ENCODE measurements around the gene MYH11.
"Not testable (repeated sequence)": the region's sequence is repeated elsewhere in the genome, so short reads cannot be mapped to it uniquely, and the experiment has no call there.

MYH11 gene

DNA sequence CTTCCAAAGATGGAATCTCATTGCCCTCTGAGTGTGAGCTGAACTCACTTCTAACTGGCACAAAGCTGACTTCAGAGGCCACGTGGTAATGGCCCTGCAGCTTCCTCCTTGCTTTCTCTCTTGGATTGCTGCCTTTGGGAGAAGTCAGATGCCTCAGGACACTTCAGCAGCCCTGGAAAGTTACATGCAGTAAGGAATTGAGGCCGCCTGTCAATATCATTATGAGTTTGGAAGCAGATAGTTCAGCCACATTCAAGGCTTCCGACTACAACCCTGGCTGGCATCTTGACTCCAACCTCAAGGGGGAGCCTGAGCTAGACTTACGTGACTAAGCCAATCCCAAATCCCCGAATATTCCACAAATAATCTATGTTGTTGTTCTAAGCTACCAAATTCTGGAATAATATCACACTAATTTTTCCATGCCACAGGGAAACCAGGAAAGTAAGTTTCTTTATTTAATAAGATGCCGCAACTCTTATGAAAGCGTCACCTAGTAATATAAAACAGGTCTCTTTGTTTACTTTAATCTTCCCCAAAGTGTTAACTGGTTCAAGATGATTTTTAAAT is 18.0 kb upstream of the MYH11 start:
- no peak for DNase-seq

DNA sequence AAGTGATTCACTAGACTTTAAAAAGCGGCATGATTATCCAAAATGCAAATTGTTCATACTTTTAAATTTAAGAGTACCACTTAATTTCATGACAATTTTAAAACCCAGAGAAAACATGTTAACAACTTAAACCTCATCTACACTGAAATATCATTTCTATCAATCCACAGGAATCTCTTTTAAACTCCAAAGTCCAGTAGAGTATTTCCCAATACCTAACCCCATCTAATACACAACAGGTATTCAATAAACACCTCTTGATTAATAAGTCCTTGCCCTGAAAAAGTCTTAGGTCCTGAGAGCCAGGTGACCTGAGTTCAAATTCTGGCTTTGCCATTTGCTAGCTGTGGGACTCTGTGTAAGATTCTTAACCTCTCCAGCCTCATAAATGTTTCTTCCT is 16.9 kb upstream of the MYH11 start:
- no peak for DNase-seq

DNA sequence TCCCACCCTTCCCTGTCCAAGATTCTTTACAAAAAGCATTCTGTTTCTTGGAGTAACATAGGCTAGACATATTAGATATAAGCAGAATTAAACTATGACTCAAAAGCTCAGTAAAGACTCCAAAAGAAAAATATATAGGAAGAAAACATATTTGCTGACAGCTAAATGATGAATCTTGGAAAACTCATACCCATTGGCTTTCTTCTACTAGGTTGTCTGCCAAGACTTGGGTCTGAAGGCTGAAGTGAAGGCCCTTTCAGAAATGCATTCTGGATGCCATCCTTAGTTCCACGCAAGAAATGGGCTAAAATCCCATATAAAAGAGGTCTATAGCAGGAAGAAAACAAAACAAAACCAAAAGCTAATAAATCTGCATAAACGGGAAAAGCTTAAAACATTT is 16.5 kb upstream of the MYH11 start:
- DNase-seq: no peak

DNA sequence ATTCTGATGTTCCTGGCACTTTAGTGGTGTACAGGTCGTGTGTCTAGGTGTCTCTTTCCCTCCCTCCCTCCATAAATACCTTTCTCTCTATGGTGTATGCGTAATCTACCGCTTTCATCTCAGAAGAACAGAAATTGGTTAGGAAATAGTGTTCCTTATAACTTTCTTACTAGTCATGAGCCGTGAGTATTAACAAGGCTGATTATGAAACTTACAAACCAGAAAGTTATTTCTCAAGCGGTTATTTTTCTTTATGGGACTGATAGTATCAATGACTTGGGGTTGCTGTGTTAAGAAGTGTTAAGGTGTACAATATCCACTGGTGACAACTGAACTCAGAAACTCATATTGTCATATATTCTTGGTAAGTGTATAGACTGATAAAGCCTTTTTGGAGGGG is 13.2 kb upstream of the MYH11 start:
- no peak for DNase-seq

DNA sequence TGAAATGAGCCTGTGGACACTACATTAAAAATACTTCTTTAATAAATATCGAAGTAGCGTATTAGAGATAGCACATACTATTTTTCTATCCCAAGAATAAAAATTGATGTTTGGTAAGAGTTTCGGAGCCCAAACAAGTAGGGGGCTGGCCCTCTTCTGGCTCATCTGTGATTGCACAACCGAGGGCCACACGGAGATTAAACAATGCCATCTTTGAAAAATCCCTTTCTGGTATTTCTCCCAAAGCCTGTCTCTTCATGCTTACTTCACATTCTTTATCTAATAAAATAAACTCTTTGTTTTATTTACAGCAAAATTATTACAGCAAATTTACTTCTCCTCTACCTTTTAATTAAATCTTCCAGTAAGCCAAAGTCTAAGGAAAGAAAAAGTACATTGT is 9.6 kb upstream of the MYH11 start:
- DNase-seq: no peak

GRCh38 chr16:15865742-15866141 is 8.9 kb upstream of the MYH11 start:
- DNase-seq: no peak

DNA sequence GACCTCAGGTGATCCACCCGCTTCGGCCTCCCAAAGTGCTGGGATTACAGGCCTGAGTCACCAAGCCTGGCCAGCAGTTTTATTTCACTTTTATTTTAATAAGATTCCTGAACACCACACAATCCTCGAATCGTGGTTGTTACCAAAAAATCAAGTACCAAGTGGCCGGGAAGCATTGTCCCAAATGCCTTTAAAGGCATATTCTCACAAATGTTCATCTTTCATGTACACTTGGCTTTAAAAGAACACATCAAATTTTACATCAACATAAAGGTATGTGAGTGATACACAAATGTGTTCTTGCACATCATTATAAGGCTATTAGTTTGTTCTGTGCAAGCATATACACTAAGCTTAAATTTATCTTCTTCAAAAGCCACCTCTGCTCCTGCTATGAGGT is 8.1 kb upstream of the MYH11 start:
- no peak for DNase-seq

GRCh38 chr16:15861996-15862395 is 5.2 kb upstream of the MYH11 start:
- DNase-seq: no peak

GRCh38 chr16:15858921-15859668 is 2.3 kb upstream of the MYH11 start:
- no peak for DNase-seq

- DNase-seq: no peak
Observed at GRCh38 chr16:15857724-15858560, 1.1 kb upstream of the MYH11 start.

GRCh38 chr16:15856182-15856581 is 646 bp downstream of the MYH11 start:
- DNase-seq: no peak

DNA sequence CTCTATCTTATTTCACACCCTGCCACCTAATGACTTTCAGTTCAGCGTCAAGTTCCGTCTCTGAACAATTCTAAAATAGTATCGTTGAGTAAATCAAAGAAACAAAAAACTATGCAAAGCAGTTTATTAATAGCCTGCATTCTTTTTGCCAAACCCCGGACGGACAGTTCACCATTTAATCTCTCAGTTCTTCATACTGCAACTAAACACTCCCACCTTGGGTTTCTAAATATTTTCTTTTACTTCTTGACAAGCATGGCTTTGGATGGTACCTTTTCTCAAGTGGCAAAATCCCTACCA is 1.2 kb downstream of the MYH11 start:
- DNase-seq: no peak

DNA sequence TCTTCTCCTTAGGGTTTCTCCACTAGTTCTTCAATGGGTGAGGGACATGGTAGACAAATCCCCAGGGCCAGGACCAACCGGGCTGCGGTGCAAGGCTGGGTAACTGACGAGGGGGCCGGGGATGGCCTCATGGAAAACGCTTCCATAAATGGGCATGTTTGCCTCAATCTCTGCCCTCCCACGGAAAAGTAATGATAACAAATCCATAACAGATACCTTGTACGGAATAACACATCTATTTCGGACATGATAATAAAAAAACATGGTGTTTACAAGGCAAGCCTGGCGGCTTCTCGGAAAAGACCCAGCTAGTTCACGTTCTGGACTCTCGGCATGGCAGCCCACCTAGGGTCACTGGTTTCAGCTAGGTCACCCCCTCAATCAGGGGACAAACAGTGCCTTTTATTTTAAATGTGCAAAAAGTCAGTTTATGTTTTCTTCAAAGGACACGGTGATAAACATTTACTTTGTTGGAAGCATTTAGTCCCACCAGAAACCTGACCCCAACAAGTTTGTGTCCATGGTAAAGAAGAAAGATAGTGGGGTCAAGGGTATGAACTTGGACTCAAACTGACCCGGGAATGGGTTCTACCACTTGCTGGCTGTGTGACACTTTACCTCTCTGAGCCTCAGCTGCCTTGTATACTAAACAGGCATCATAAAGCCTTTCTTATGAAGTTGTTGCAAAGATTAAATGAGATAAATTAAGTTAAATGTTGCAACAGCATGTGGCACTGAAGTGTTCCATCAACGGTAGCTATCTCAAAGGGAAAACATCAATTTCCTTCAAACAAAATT is 1.7 kb downstream of the MYH11 start:
- no peak for DNase-seq

- DNase-seq: no peak
Observed at GRCh38 chr16:15854061-15854460, 2.8 kb downstream of the MYH11 start.

DNA sequence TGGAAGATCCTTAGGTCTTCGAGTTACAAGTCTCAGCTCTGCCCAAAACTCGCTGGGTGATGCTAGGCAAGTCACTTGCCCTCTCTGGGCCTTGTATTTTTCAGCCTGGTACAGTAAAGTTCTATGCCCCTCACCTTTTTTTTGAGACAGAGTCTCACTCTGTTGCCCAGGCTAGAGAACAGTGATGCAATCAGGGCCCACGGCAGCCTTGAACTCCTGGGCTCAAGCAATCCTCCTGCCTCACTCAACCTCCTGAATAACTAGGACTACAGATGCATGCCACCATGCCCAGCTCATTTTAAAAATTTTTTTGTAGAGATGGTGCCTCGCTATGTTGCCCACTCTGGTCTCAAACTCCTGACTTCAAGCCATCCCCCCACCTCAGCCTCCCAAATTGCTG is 3.8 kb downstream of the MYH11 start:
- DNase-seq: no peak

DNA sequence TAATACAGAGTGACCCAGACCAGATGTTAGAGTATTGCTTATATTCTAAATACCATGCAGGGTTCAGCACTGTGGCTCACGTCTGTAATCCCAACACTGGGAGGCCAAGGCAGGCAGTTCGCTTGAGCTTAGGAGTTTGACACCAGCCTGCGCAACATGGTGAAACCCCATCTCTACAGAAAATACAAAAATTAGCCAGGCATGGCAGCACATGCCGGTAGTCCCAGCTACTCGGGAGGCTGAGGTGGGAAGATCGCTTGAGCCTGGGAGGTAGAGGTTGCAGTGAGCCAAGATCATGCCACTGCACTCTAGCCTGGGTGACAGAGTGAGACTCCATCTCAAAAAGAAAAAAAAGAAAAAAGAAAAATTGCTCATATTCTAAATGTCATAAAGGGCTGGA is 6.3 kb downstream of the MYH11 start:
- not testable (repeated sequence) for DNase-seq

DNA sequence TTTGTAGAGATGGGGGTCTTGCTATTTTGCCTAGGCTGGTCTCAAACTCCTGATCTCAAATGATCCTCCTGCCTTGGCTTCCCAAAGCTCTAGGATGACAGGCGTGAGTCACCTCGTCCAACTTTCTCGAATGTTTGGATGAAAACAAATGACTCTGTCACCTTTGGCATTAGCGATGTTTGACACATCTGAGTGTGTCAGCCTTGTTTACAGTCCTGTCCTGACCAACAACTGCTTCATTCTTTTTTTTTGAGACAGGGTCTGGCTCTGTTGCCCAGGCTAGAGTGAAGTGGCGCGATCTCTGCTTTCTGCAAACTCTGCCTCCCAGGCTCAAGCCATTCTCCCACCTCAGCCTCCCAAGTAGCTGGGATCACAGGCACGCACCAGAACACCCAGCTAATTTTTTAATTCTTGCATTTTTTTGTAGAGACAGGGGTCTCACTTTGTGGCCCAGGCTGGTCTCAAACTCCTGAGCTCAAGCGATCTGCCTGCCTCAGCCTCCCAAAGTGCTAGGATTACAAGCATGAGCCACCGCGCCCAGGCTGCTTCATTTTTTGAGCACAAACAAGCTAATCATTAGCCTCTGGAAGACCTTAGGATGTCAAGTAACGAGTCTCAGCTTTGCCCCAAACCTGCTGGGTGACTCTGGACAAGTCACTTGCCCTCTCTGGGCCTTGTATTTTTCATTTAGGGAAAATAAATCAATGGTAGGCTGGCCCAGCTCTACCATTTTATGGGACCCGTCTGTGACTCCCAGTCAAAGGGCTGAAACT is 7.4 kb downstream of the MYH11 start:
- no peak for DNase-seq

- DNase-seq: no peak
Observed at GRCh38 chr16:15847611-15848175, 9.1 kb downstream of the MYH11 start.

DNA sequence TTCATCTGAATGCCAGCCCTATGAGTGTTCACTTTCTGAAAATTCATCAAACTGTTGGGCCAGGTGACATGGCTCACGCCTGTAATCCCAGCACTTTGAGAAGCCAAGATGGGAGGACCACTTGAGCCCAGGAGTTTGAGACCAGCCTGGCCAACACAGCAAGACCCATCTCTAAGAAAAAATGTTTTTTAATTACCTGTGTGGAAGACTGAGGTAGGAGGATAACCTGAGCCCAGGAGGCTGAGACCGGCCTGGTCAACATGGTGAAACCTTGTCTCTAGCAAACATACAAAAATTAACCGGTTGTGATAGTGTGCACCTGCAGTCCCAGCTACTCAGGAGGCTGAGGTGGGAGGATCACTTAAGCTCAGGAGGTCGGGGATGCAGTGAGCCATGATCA is 10.3 kb downstream of the MYH11 start:
- DNase-seq: no peak

DNA sequence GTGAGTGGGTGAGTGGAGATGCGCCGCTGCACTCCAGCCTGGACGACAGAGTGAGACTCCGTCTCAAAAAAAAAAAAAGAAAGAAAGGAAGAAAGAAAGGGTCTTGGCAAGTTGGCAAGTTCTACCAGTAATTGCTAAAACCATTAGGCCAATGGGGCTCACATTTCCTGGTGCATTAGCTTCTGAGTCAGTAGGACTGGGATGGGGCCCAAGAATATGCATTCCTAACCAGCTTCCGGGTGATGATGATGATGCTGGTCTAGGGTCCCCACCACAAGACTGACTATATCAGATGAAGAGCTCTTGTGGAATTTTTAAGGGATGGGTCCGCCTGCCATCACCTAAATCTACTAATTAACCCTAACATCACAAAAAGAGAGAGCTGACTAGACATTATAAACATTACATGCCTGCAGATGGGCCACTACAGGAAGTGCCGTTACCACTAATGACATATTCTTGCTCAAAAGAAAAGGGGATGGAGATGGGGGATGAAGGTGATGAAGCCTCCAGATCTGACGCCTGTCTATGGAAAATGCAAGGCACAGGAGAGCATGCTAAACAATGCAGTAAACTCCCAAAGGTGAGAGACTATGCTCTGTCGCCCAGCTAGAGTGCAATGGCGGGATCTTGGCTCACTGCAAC is 13.1 kb downstream of the MYH11 start:
- DNase-seq: no peak

- DNase-seq: not testable (repeated sequence)
Observed at GRCh38 chr16:15839204-15839603, 17.6 kb downstream of the MYH11 start.

DNA sequence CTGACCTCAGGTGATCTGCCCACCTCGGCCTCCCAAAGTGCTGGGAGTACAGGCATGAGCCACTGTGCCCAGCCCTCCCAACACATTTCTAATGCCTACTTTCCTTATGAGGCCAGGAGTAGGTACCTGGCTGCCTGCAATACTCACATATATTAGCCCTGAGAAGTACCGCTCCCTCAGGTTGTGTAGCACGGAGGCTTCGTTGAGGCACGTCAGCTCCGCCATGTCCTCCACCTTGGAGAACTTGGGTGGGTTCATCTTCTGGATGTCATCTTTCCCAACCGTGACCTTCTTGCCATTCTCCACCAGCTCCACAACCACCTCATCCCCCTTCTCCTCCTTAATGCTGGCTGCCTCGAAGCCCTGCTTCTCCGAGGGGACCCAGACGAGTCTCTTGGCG is 19.1 kb downstream of the MYH11 start:
- DNase-seq: no peak

Measured in activated CD8-positive, alpha-beta memory T cell treated with anti-CD3 and anti-CD28 coated beads for 24 hours (primary cell).